ENCODE measurements around the gene MYO5B.
"Not testable (repeated sequence)": the region's sequence is repeated elsewhere in the genome, so short reads cannot be mapped to it uniquely, and the experiment has no call there.

The MYO5B gene

DNA sequence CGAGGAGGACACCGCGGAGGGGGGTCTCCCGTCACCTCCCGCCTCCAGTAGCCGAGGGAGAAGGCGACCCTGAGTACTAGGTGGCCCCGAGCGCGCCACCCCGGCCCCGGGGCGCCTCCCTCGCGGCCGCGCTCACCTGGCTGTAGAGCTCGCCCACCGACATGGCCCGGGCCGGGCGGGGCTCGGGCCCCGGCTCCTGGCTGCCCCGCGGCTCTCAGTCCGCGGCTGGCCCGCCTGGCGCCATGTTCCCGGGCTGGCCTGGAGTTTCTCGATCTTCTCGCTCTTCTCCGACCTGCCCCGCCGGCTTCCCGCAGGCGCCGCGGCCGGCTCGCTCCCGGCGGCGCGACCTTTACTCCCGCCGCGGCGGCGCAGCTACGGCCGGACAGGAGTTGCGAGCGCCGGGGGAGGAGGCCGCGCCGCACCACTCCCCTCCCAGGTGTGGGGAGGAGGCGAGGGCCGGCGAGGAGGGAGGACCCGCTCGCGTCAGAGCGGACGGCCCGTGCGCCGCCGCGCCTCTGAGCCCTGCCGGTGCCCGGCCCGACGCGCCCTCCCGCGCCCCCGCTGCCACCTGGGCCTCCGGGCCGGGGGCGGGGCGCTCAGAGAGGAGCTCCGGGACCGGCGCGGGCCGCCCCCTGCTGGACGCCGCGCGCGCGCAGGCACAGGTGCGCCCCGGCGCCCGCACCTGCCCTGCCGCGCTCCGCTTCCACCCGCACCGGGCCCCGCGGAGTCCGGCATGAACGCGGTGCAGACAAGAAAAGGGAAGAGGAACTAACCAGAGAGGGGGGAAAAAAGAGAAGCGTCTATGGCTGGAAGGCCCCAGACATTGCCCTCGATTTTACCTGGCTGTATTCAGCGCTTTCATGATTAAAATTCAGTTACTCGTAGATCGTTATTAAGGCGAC, at the start of gene MYO5B:
TSS of gene MYO5B (minus strand) at position 517 of the 902 bp plus-strand sequence. CDS start at position 163, 354 bp downstream.
- DNase-seq = peak; percentile 40

DNA sequence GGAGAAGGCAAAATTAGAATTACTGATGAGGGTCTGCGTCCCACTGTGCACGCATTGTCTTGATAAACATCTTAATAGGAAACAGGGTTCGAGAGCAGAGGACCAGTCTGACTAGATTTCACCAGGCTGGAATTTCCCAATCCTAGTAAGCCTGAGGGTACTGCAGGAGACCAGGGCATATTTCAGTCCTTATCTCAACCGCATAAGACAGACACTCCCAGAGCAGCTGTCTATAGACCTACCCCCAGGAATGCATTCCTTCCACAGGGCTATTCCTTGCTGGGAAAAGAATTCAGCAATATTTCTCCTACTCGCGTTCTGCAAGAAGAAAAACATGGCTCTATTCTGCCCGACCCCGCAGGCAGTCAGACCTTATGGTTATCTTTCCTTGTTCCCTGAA, 46.8 kb upstream of the MYO5B start:
- DNase-seq = not testable (repeated sequence)

DNA sequence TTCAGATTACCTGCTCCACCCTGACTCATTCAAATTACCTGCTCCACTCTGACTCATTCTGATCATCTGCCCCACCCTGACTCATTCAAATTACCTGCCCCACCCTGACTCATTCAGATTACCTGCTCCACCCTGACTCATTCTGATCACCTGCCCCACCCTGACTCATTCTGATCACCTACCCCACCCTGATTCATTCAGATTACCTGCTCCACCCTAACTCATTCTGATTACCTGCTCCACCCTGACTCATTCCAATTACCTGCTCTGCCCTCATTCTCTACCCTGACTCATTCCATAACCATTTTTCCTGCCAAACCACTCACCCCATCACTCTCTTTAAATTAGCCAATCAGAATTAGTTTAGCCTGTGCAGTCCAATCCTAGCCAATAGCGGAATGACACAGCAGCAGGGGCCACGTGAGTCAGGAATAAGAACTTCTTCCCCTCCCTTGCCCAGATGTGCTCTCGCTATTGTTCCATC, 45.2 kb upstream of the MYO5B start:
- no peak for DNase-seq

GRCh38 chr18:50232419-50232818, 37.5 kb upstream of the MYO5B start:
- DNase-seq = no peak

- DNase-seq = no peak
Observed at GRCh38 chr18:50231621-50232020, 36.7 kb upstream of the MYO5B start.

GRCh38 chr18:50220249-50220648, 25.3 kb upstream of the MYO5B start:
- not testable (repeated sequence) for DNase-seq

DNA sequence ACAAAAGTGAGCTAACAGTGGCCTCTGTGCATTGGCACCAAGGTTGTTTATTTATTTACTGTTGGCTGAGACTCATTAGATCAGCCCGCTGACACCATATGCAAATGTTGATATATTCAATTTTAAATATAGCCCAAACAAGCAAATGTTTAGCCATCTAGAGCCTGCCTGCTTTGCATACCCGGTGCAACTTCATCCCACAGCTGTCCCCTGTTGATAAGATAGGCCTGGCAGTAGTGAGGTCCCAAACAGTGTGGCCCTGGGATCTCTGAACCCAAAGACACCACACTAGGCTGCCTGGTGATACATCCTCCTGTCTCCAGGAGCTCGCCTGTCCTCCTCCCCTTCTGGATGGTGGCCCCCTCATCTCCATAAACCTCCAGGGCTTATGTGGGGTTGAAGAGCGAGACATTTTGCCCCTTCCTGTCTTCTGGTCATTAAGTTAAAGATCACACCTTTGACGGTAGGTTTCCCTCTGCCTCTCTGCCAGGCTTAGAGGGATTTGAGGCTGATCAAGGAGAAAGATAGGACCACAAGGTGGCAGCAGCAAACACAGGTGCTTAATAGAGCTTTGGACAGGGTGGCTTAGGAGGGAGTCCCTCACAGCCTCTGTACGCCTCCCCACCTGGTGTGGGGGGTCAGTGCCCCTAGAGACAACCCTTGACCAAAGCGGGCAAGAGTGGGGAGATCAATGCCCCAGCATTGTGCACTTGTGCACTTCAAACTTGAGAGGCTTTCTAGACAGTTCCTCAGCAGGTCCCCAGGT, 23.7 kb upstream of the MYO5B start:
- DNase-seq = peak; percentile 4

DNA sequence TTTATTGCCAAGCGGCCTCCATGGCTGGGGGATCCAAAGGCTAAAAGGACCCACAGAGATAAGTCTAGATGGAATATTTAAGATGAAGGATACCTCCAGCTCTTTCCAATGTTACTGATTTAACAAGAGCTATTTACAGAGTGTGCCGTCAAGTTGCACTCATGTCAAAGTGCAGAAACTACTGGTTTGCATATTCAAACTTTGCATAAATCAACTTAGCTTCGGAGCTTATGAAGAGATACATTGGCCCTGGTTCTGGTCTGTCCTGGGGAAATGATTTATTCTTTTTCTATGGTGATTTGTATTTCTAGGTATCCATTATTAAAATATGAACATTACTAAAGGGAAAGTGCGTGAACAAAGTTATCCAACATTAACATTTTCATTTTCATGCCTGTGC, 14.4 kb upstream of the MYO5B start:
- DNase-seq = no peak

- DNase-seq = no peak
Observed at GRCh38 chr18:50207722-50208121, 12.8 kb upstream of the MYO5B start.

DNA sequence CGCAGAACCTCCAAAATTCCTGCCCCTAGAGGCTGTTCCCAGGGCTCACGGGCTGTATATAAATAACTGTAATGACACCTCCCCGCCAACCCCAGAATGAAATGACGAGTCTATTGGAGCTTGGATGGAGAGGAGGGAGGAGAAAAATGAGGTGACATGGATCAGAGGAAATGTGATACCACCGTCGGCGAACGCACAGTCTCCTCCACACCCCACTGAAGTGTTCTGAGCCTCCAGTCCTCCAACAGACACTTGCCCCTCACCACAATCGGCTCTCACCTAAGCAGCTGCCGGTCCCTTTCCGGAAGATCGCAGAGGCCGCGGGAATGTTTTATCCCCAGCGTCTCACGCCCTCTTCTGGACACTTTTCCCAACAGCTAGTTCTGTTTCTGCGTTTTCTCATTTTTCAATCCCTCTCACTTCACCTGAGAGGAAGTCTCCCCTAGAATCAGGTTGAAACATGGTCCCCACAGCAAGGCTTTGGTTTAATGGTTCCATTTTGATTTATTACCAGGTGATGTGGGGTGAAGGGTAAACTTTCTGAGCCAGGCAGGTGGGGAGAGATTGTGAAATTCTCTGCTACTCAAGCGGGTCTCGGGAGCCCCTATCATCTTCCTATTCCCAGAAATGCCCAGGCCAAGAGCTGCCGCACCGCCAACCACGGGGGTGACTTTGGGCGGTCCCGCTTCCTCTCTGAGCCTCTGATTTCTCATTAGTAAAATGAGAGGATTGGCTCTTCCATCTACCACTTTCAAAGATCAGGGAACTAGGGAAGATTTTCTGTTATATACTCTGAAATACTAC, 9.1 kb upstream of the MYO5B start:
- peak; percentile 83 for DNase-seq

- no peak for DNase-seq
Observed at GRCh38 chr18:50201476-50202018, 6.6 kb upstream of the MYO5B start.

- no peak for DNase-seq
Observed at GRCh38 chr18:50199921-50200320, 5.0 kb upstream of the MYO5B start.

DNA sequence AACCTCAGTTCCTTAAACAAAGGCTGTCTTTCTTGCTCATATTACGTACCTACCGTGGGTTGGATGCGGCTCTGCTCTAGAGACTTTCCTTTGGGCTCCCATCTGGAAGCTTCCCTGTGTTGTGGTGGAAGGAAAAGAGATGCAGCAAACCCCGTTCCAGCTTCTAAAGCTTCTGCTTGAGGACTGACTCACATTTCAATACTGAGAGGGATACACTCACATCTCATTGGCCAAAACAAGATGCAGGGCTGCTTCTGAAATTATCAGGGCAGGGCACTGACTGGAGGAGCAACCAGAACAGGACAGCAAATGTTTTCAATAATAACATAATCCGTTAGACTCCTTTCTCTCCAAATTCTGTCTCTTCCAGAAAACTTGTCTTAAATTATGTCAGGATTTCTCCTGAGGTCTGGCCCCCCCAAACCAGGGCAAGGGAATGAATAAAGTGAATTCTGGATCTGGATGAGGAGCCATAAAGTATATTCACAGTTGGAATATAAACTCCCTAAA, 4.5 kb upstream of the MYO5B start:
- DNase-seq = no peak

DNA sequence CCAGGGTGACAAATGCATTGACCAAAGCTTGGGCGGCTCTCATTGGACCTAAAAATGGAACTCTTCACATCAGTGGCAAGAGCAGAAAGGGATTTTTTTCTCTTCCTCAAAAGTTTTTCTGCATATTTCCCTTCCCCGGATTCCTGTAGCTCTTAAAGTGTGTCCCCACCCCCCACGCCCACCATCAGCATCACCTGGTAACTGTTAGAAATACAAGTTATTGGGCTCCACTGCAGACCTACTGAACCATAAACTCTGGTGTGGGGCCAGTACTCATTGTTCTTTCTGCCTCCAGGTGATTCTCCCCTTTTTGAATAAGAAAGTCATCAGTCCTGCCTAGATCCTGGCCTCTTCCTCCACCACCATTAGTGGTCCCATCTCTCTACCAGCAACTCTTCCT, 1.3 kb upstream of the MYO5B start:
- no peak for DNase-seq

DNA sequence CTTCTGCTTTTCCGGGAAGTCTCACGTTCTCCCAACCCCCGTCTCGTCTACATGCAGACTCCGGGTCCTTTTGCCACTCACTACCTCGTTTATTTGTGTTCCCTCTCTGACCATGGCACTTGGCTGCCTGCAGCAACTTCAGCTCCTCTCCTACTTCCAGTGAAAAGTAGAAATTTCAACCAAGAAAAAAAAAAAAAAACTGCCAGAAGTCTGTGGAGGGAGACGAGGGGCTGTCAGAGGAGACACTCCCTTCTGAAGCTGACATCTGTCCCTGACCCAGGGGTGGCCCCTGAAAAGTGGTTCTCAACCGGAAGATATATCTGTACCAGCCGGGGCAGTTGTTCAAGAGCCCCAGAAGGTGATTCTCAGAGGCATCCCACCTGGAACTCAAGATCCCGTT, 742 bp upstream of the MYO5B start:
- DNase-seq = no peak

GRCh38 chr18:50193796-50194630, 934 bp downstream of the MYO5B start:
- DNase-seq = no peak

GRCh38 chr18:50192995-50193795, 1.8 kb downstream of the MYO5B start:
- DNase-seq = no peak

GRCh38 chr18:50190926-50191325, 4.0 kb downstream of the MYO5B start:
- no peak for DNase-seq

- DNase-seq = no peak
Observed at GRCh38 chr18:50190236-50190635, 4.7 kb downstream of the MYO5B start.

- DNase-seq = no peak
Observed at GRCh38 chr18:50189160-50189559, 5.8 kb downstream of the MYO5B start.

DNA sequence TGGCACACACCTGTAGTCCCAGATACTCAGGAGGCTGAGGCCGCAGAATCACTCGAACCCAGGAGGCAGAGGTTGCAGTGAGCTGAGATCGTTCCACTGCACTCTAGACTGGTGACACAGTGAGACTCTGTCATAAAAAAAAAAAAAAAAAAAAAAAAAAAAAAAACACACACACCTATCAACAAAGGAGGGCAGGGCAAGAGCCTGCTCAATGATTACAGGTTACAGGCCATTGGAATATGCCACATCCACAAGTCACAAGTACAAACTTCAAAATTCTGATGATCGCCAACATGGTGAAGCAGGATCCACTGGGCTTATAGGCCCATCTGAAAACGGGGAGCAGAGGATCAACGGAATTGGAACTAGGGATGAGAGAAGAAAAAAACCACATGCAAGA, 6.3 kb downstream of the MYO5B start:
- DNase-seq = no peak
